Hepatocyte (in vitro differentiated cells): ENCODE data around the gene RDH5.

Source experiments
- EZH2 ChIP-seq: fragments of 200-600 bp; sonication (generic); IDR thresholded peaks from 2 replicates; pipeline ENCODE4 v1.6.1; 2016; ENCODE audit warnings: antibody characterized with exemption, mild to moderate bottlenecking, borderline replicate concordance
- EZH2phosphoT487 ChIP-seq: fragments of 200-600 bp; sonication (generic); IDR thresholded peaks from one replicate; pipeline ENCODE4 v1.6.1; 2018; ENCODE audit warnings: antibody characterized with exemption, mild to moderate bottlenecking, low read depth, moderate library complexity; ENCODE audit not compliant: unreplicated experiment, severe bottlenecking
- TF ChIP-seq, protein P1 (sequence below): fragments of 200-600 bp; sonication (generic); IDR thresholded peaks from 2 replicates; pipeline ENCODE4 v1.5.1; 2016; ENCODE audit warnings: antibody characterized with exemption, mild to moderate bottlenecking; ENCODE audit not compliant: poor library complexity

GRCh38 chr12:55732288-55732687 lies 12.1 kb downstream of the RDH5 start:
- TF ChIP-seq, protein P1, sequence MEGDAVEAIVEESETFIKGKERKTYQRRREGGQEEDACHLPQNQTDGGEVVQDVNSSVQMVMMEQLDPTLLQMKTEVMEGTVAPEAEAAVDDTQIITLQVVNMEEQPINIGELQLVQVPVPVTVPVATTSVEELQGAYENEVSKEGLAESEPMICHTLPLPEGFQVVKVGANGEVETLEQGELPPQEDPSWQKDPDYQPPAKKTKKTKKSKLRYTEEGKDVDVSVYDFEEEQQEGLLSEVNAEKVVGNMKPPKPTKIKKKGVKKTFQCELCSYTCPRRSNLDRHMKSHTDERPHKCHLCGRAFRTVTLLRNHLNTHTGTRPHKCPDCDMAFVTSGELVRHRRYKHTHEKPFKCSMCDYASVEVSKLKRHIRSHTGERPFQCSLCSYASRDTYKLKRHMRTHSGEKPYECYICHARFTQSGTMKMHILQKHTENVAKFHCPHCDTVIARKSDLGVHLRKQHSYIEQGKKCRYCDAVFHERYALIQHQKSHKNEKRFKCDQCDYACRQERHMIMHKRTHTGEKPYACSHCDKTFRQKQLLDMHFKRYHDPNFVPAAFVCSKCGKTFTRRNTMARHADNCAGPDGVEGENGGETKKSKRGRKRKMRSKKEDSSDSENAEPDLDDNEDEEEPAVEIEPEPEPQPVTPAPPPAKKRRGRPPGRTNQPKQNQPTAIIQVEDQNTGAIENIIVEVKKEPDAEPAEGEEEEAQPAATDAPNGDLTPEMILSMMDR: no peak
- no peak for TF ChIP-seq EZH2
- TF ChIP-seq EZH2phosphoT487: no peak
